HepG2 (cell line): ENCODE data around the gene PRKG1. TPM values are rescaled to one million over a fixed set of nuclear protein-coding genes. Genes with fewer than 3 reads are reported as not detected.

ENCODE experiments used
- ATAC-seq: fragments of 200-7000 bp; cut with Tn5 transposase; 3 replicates; pipeline ENCODE4 v1.9.1; 2020; ENCODE audit warnings: mild to moderate bottlenecking, moderate library complexity
- BruUV-seq: library from RNA; stranded (reverse); fragments of 400-500 nt; replicated peaks from 2 replicates; lab custom pipeline; 2021; lab: Mats Ljungman, UMichigan
- CTCF ChIA-PET: fragments of 300-600 bp; formaldehyde crosslinking; extraction: SDS; loops from one replicate; lab custom pipeline; 2021; ENCODE audit warnings: low total read pairs, inconsistent platforms, low intra/inter-chr PET ratio; lab: Yijun Ruan, JAX
- POLR2A ChIA-PET: fragments of 350-600 bp; sonication (Branson Sonifier 250); formaldehyde crosslinking; loops from one replicate; lab custom pipeline; 2020; ENCODE audit warnings: antibody characterized with exemption, inconsistent platforms; lab: Yijun Ruan, JAX
- DNase-seq: peaks from one replicate; pipeline ENCODE4 v3.0.0-alpha.2; 2015; ENCODE audit warnings: low spot score
- FAIRE-seq: peaks from 3 replicates; lab custom pipeline; 2011; peaks lifted over from hg19 to GRCh38; lab: Jason Lieb, UNC
- H2AFZ ChIP-seq: one replicate; pipeline ENCODE4 v1.6.1; 2011; ENCODE audit warnings: low read length, inconsistent platforms
- H3K27ac ChIP-seq: fragments of 300-600 bp; 3 replicates; pipeline ENCODE4 v1.8.0; 2011; ENCODE audit warnings: mixed run types, mild to moderate bottlenecking, mixed read lengths, low read length, inconsistent platforms; ENCODE audit not compliant: insufficient read depth; ENCODE audit errors: extremely low read length
- H3K27me3 ChIP-seq, 2 experiments: fragments of 200-600 bp in 1 of 2; 2 replicates in 1 of 2; 3 replicates in 1 of 2; pipeline versions ENCODE4 v1.6.0 to v1.8.0; 2011; ENCODE audit warnings: low read length in 2 of 2, mild to moderate bottlenecking in 2 of 2, moderate library complexity in 2 of 2, inconsistent platforms in 1 of 2; ENCODE audit not compliant: insufficient read depth in 2 of 2, control insufficient read depth in 1 of 2
- H3K36me3 ChIP-seq, 2 experiments: fragments of 200-600 bp in 1 of 2; replicated peaks in 1 of 2; 2 replicates in 1 of 2; 3 replicates in 1 of 2; pipeline versions ENCODE4 v1.5.1 to v1.8.0; 2011; ENCODE audit warnings: low read length in 2 of 2, inconsistent platforms in 1 of 2; ENCODE audit not compliant: insufficient read depth in 2 of 2, control insufficient read depth in 1 of 2
- H3K4me1 ChIP-seq: 2 replicates; pipeline ENCODE4 v1.5.1; 2012; ENCODE audit warnings: low read length, inconsistent platforms; ENCODE audit not compliant: insufficient read depth
- H3K4me2 ChIP-seq: 2 replicates; pipeline ENCODE4 v1.6.0; 2011; ENCODE audit warnings: low read depth, low read length, inconsistent platforms
- H3K4me3 ChIP-seq, 3 experiments: fragments of 200-600 bp in 1 of 3; sonication (generic), shearing (Covaris generic) in 1 of 3; replicated peaks in 1 of 3; 2 replicates each; pipeline ENCODE4 v1.5.1; 2011 to 2016; ENCODE audit warnings: low read length in 3 of 3, inconsistent platforms in 2 of 3, low read depth in 2 of 3, mild to moderate bottlenecking in 2 of 3, control low read depth in 1 of 3, mixed read lengths in 1 of 3; ENCODE audit not compliant: insufficient read depth in 1 of 3
- H3K79me2 ChIP-seq: one replicate; pipeline ENCODE4 v1.6.1; 2011; ENCODE audit warnings: low read length, inconsistent platforms; ENCODE audit not compliant: insufficient read depth
- H3K9ac ChIP-seq: 2 replicates; pipeline ENCODE4 v1.6.0; 2011; ENCODE audit warnings: mild to moderate bottlenecking, low read depth, low read length, inconsistent platforms; ENCODE audit not compliant: insufficient read depth
- H3K9me3 ChIP-seq: 2 replicates; pipeline ENCODE4 v1.5.1; 2012; ENCODE audit warnings: mild to moderate bottlenecking, low read length
- H4K20me1 ChIP-seq: 2 replicates; pipeline ENCODE4 v1.6.0; 2011; ENCODE audit warnings: inconsistent platforms, mild to moderate bottlenecking, low read length, moderate library complexity; ENCODE audit not compliant: insufficient read depth
- ARNT2 ChIP-seq: sonication (generic); formaldehyde crosslinking; IDR thresholded peaks from 2 replicates; pipeline ENCODE4 v1.8.0; 2022; ENCODE audit warnings: mild to moderate bottlenecking, low read depth, missing genetic modification reagents, moderate library complexity
- DMTF1 ChIP-seq: sonication (generic); formaldehyde crosslinking; IDR thresholded peaks from 2 replicates; pipeline ENCODE4 v1.4.0; 2020; ENCODE audit warnings: mild to moderate bottlenecking, missing genetic modification reagents
- HCFC1 ChIP-seq: fragments of 150-350 bp; IDR thresholded peaks from 2 replicates; pipeline ENCODE4 v1.6.1; 2014; ENCODE audit warnings: low read depth, low read length
- HMG20B ChIP-seq: conservative IDR thresholded peaks from 2 replicates; pipeline ENCODE4 v1.6.1; 2016; ENCODE audit warnings: missing genetic modification reagents, missing compliant biosample characterization
- KDM5A ChIP-seq: fragments of 200-600 bp; sonication (generic); IDR thresholded peaks from 2 replicates; pipeline ENCODE4 v1.7.0; 2018; ENCODE audit warnings: antibody characterized with exemption, mild to moderate bottlenecking, low read length, borderline replicate concordance
- KLF16 ChIP-seq, 2 experiments: sonication (generic) in 1 of 2; formaldehyde crosslinking in 1 of 2; IDR thresholded peaks; 2 replicates each; pipeline versions ENCODE4 v1.6.1 to v1.8.0; 2016 to 2023; ENCODE audit warnings: missing genetic modification reagents in 2 of 2, missing compliant biosample characterization in 1 of 2
- NCOA2 ChIP-seq: sonication (generic); formaldehyde crosslinking; IDR thresholded peaks from 2 replicates; pipeline ENCODE4 v1.8.0; 2022; ENCODE audit warnings: inconsistent platforms
- NPAS2 ChIP-seq: sonication (generic); formaldehyde crosslinking; IDR thresholded peaks from 2 replicates; pipeline ENCODE4 v1.8.0; 2022; ENCODE audit warnings: mild to moderate bottlenecking, missing genetic modification reagents, borderline replicate concordance
- NR0B2 ChIP-seq: sonication (generic); formaldehyde crosslinking; IDR thresholded peaks from 2 replicates; pipeline ENCODE4 v1.4.0; 2020; ENCODE audit warnings: mild to moderate bottlenecking, missing genetic modification reagents
- RFX1 ChIP-seq: fragments of 450-650 bp; IDR thresholded peaks from 2 replicates; pipeline ENCODE4 v1.6.1; 2017
- ZNF205 ChIP-seq: IDR thresholded peaks from 2 replicates; pipeline ENCODE4 v1.6.1; 2018; ENCODE audit warnings: missing biosample characterization, missing genetic modification reagents
- ZNF275 ChIP-seq: sonication (generic); formaldehyde crosslinking; IDR thresholded peaks from 2 replicates; pipeline ENCODE4 v1.8.0; 2022; ENCODE audit warnings: missing genetic modification reagents, mild to moderate bottlenecking, inconsistent platforms, borderline replicate concordance
- ZNF550 ChIP-seq: sonication (generic); formaldehyde crosslinking; IDR thresholded peaks from 2 replicates; pipeline ENCODE4 v1.4.0; 2020; ENCODE audit warnings: mild to moderate bottlenecking, missing genetic modification reagents, borderline replicate concordance
- ZNF557 ChIP-seq: sonication (generic); formaldehyde crosslinking; IDR thresholded peaks from 2 replicates; pipeline ENCODE4 v1.4.0; 2020; ENCODE audit warnings: missing genetic modification reagents
- ZNF746 ChIP-seq: sonication (generic); formaldehyde crosslinking; IDR thresholded peaks from 2 replicates; pipeline ENCODE4 v1.8.0; 2022; ENCODE audit warnings: mild to moderate bottlenecking, missing genetic modification reagents
- WGBS: methylation state at CpG from one replicate; pipeline ENCODE4 v1.1.6; 2017; ENCODE audit warnings: low lambda C conversion rate; 5-methylcytosine and 5-hydroxymethylcytosine counted together
- in situ Hi-C: cut with HindIII; loops from 2 replicates; pipeline ENCODE4 v1.10.0; 2017; ENCODE audit warnings: low pct_unique_long_range_greater_than_20kb; ENCODE audit not compliant: extremely low pct_ligation_motif_present
- intact Hi-C: fragments of 100-400 bp; cut with micrococcal nuclease; formaldehyde crosslinking; loops from one replicate; pipeline ENCODE4 v1.10.0; 2022; ENCODE audit not compliant: unreplicated experiment
- polyA plus RNA-seq, 8 experiments: library from polyadenylated mRNA; depleted of rRNA in 3 of 8; stranded (reverse) in 7 of 8; unstranded in 1 of 8; fragments of >200 nt; fragmentation: Illumina TruSeq in 4 of 8; extraction: Trizol in 4 of 8; gene quantifications; 2 replicates each; pipeline versions ENCODE4 v1.2.1 to v1.2.3, GENCODE V29; 2011 to 2016; ENCODE audit warnings: low read depth in 4 of 8, missing spikeins in 1 of 8, mixed read lengths in 1 of 8; ENCODE audit not compliant: insufficient read depth in 1 of 8
- total RNA-seq, 5 experiments: library from RNA; depleted of rRNA; stranded (reverse); fragments of >200 nt; fragmentation: Illumina TruSeq; extraction: Trizol; gene quantifications; 2 replicates each; pipeline ENCODE4 v1.2.3, GENCODE V29; 2016; ENCODE audit warnings: low read depth in 1 of 5

PRKG1 gene
- total and polyA plus RNA-seq, 2 of the 13 experiments (the other 11 are each of a cell fraction or from before 2014, with no cell fraction given): 0.01 TPM; not detected in 1

- no peak for FAIRE-seq
- Histone ChIP-seq H3K4me1 (no peaks in the 10 kb centered on the region), H4K20me1 (no peaks in the 10 kb centered on the region), H3K4me3 (no peak overlapping the region), H3K27ac (no peak overlapping the region), H3K4me2 (no peak overlapping the region), H2AFZ (no peak overlapping the region), H3K9me3 (no peaks in the 10 kb centered on the region), H3K9ac (no peak overlapping the region), H3K79me2 (no peaks in the 10 kb centered on the region), H3K36me3 (no peaks in the 10 kb centered on the region), H3K27me3 (no peaks in the 10 kb centered on the region)
- ChIA-PET CTCF (no interaction called here), POLR2A (no interaction called here)
- in situ Hi-C loops (no loop called here), intact Hi-C loops (no loop called here)
- 57% methylated on average over 2 of the region's 2 CpGs for WGBS
- TF ChIP-seq KLF16 (CRISPR knock-in tag; IDR thresholded peaks at IDR 0.05) (no peak), ZNF557 (no peak), ZNF550 (no peak), NPAS2 (no peak), ZNF746 (CRISPR knock-in tag) (no peak), HCFC1 (no peak), HMG20B (CRISPR knock-in tag) (no peak), RFX1 (no peak), DMTF1 (CRISPR knock-in tag) (no peak), KDM5A (no peak), ARNT2 (CRISPR knock-in tag) (no peak), NCOA2 (CRISPR knock-in tag) (no peak), ZNF205 (CRISPR knock-in tag) (no peak), NR0B2 (CRISPR knock-in tag) (no peak), ZNF275 (CRISPR knock-in tag) (no peak)
- no peak for DNase-seq
- no peak for ATAC-seq
- BruUV-seq: no TSS peak
Measured at GRCh38 chr10:51815723-51816122, 741.4 kb downstream of the PRKG1 start.
